HepG2 (cell line): ENCODE results near the gene UNC5B. TPM values are rescaled to one million over a fixed set of nuclear protein-coding genes. Genes with fewer than 3 reads are reported as not detected.

Source experiments
- CHCHD3 ChIP-seq: sonication (generic); formaldehyde crosslinking; IDR thresholded peaks from 2 replicates; pipeline ENCODE4 v1.8.0; 2022; ENCODE audit warnings: mild to moderate bottlenecking, missing genetic modification reagents, moderate library complexity
- CHD2 ChIP-seq: IDR thresholded peaks from 2 replicates; pipeline ENCODE4 v1.6.1; 2011; ENCODE audit warnings: low read depth, low read length, improper control_type of control experiment
- DDIT3 ChIP-seq: sonication (generic); formaldehyde crosslinking; IDR thresholded peaks from 2 replicates; pipeline ENCODE4 v1.4.0; 2020; ENCODE audit warnings: mild to moderate bottlenecking, missing genetic modification reagents
- HNRNPK ChIP-seq: fragments of 200-400 bp; formaldehyde crosslinking; IDR thresholded peaks from 2 replicates; pipeline ENCODE4 v1.6.1; 2018; ENCODE audit warnings: low read length, low read depth, moderate library complexity, mild to moderate bottlenecking; ENCODE audit not compliant: poor library complexity, severe bottlenecking
- IKZF5 ChIP-seq: IDR thresholded peaks from 2 replicates; pipeline ENCODE4 v1.6.1; 2018; ENCODE audit warnings: missing genetic modification reagents, mild to moderate bottlenecking, missing compliant biosample characterization
- MTA3 ChIP-seq: sonication (generic); formaldehyde crosslinking; IDR thresholded peaks from 2 replicates; pipeline ENCODE4 v1.4.0; 2020; ENCODE audit warnings: missing genetic modification reagents
- MXD3 ChIP-seq: IDR thresholded peaks from 2 replicates; pipeline ENCODE4 v1.6.1; 2016; ENCODE audit warnings: mild to moderate bottlenecking, missing biosample characterization, missing genetic modification reagents
- PLRG1 ChIP-seq: fragments of 450-650 bp; conservative IDR thresholded peaks from 2 replicates; pipeline ENCODE4 v1.6.1; 2016
- POLR2G ChIP-seq: fragments of 200-400 bp; formaldehyde crosslinking; IDR thresholded peaks from 2 replicates; pipeline ENCODE4 v1.6.1; 2018; ENCODE audit warnings: mild to moderate bottlenecking, low read depth, low read length, moderate library complexity
- PTBP1 ChIP-seq: fragments of 200-400 bp; formaldehyde crosslinking; IDR thresholded peaks from 2 replicates; pipeline ENCODE4 v1.6.1; 2018; ENCODE audit warnings: low read length, low read depth; ENCODE audit not compliant: poor library complexity, severe bottlenecking
- RFX5 ChIP-seq: IDR thresholded peaks from 2 replicates; pipeline ENCODE4 v1.6.1; 2011; ENCODE audit warnings: low read depth, low read length, improper control_type of control experiment
- SMAD9 ChIP-seq: sonication (generic); formaldehyde crosslinking; IDR thresholded peaks from 2 replicates; pipeline ENCODE4 v1.5.1; 2020; ENCODE audit warnings: mild to moderate bottlenecking, missing genetic modification reagents
- SP140L ChIP-seq: sonication (generic); formaldehyde crosslinking; IDR thresholded peaks from 2 replicates; pipeline ENCODE4 v1.4.0; 2020; ENCODE audit warnings: missing genetic modification reagents, borderline replicate concordance
- ZBTB1 ChIP-seq: sonication (generic); formaldehyde crosslinking; IDR thresholded peaks from 2 replicates; pipeline ENCODE4 v1.4.0; 2020; ENCODE audit warnings: missing genetic modification reagents, borderline replicate concordance
- ZNF296 ChIP-seq: sonication (generic); formaldehyde crosslinking; conservative IDR thresholded peaks from 2 replicates; pipeline ENCODE4 v1.5.0; 2020; ENCODE audit warnings: mild to moderate bottlenecking, missing genetic modification reagents
- ZNF343 ChIP-seq: sonication (generic); formaldehyde crosslinking; IDR thresholded peaks from 2 replicates; pipeline ENCODE4 v1.4.0; 2020; ENCODE audit warnings: mild to moderate bottlenecking, missing genetic modification reagents
- ZNF709 ChIP-seq: sonication (generic); formaldehyde crosslinking; IDR thresholded peaks from 2 replicates; pipeline ENCODE4 v1.5.0; 2020; ENCODE audit warnings: mild to moderate bottlenecking, missing genetic modification reagents
- ZNF737 ChIP-seq: sonication (generic); formaldehyde crosslinking; IDR thresholded peaks from 2 replicates; pipeline ENCODE4 v1.5.0; 2020; ENCODE audit warnings: missing genetic modification reagents, mild to moderate bottlenecking, borderline replicate concordance
- ZNF781 ChIP-seq: sonication (generic); formaldehyde crosslinking; IDR thresholded peaks from 2 replicates; pipeline ENCODE4 v1.5.1; 2020; ENCODE audit warnings: borderline replicate concordance, mild to moderate bottlenecking, missing genetic modification reagents; ENCODE audit errors: not compliant biosample characterization
- ZSCAN22 ChIP-seq: sonication (generic); formaldehyde crosslinking; IDR thresholded peaks from 2 replicates; pipeline ENCODE4 v1.4.0; 2020; ENCODE audit warnings: mild to moderate bottlenecking, missing genetic modification reagents
- polyA plus RNA-seq, 8 experiments: library from polyadenylated mRNA; depleted of rRNA in 3 of 8; stranded (reverse) in 7 of 8; unstranded in 1 of 8; fragments of >200 nt; fragmentation: Illumina TruSeq in 4 of 8; extraction: Trizol in 4 of 8; gene quantifications; 2 replicates each; pipeline versions ENCODE4 v1.2.1 to v1.2.3, GENCODE V29; 2011 to 2016; ENCODE audit warnings: low read depth in 4 of 8, missing spikeins in 1 of 8, mixed read lengths in 1 of 8; ENCODE audit not compliant: insufficient read depth in 1 of 8
- total RNA-seq, 5 experiments: library from RNA; depleted of rRNA; stranded (reverse); fragments of >200 nt; fragmentation: Illumina TruSeq; extraction: Trizol; gene quantifications; 2 replicates each; pipeline ENCODE4 v1.2.3, GENCODE V29; 2016; ENCODE audit warnings: low read depth in 1 of 5
- TF ChIP-seq, protein P1 (sequence below): sonication (generic); formaldehyde crosslinking; IDR thresholded peaks from 2 replicates; pipeline ENCODE4 v1.8.0; 2022; ENCODE audit warnings: mild to moderate bottlenecking, missing genetic modification reagents, moderate library complexity
- TF ChIP-seq, protein P2 (sequence below): sonication (generic); formaldehyde crosslinking; IDR thresholded peaks from 2 replicates; pipeline ENCODE4 v1.8.0; 2022; ENCODE audit warnings: missing genetic modification reagents, mild to moderate bottlenecking, borderline replicate concordance
- TF ChIP-seq, protein P3 (sequence below): sonication (generic); formaldehyde crosslinking; IDR thresholded peaks from 2 replicates; pipeline ENCODE4 v1.8.1; 2023; ENCODE audit warnings: mild to moderate bottlenecking, inconsistent platforms, moderate library complexity, missing genetic modification reagents, borderline replicate concordance
- TF ChIP-seq, protein P4 (sequence below): sonication (generic); formaldehyde crosslinking; IDR thresholded peaks from 2 replicates; pipeline ENCODE4 v1.5.0; 2020; ENCODE audit warnings: missing genetic modification reagents

Gene UNC5B
- total and polyA plus RNA-seq, 2 of the 13 experiments (the other 11 are each of a cell fraction or from before 2014, with no cell fraction given), result 0.07 TPM

- TF ChIP-seq RFX5 (no peak), POLR2G (peak; percentile 72), SP140L (CRISPR knock-in tag) (no peak), MXD3 (CRISPR knock-in tag) (no peak), ZNF737 (CRISPR knock-in tag) (no peak), PTBP1 (no peak), ZSCAN22 (CRISPR knock-in tag) (peak; percentile 41; the same call in 1 of the 2 replicates), ZNF709 (CRISPR knock-in tag) (no peak; the same call in 1 of the 2 replicates), ZBTB1 (CRISPR knock-in tag) (no peak), ZNF781 (CRISPR knock-in tag) (no peak), ZNF296 (CRISPR knock-in tag) (no peak), SMAD9 (CRISPR knock-in tag) (no peak), IKZF5 (peak; percentile 62; the same call in 1 of the 2 replicates), DDIT3 (no peak), PLRG1 (no peak), ZNF343 (CRISPR knock-in tag) (peak; percentile 85; the same call in 1 of the 2 replicates), HNRNPK (no peak), CHCHD3 (CRISPR knock-in tag) (peak; percentile 34; the same call in 1 of the 2 replicates), MTA3 (CRISPR knock-in tag) (no peak), CHD2 (no peak)
- TF ChIP-seq, protein P1, sequence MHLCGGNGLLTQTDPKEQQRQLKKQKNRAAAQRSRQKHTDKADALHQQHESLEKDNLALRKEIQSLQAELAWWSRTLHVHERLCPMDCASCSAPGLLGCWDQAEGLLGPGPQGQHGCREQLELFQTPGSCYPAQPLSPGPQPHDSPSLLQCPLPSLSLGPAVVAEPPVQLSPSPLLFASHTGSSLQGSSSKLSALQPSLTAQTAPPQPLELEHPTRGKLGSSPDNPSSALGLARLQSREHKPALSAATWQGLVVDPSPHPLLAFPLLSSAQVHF (CRISPR knock-in tag), result no peak
- TF ChIP-seq, protein P2, sequence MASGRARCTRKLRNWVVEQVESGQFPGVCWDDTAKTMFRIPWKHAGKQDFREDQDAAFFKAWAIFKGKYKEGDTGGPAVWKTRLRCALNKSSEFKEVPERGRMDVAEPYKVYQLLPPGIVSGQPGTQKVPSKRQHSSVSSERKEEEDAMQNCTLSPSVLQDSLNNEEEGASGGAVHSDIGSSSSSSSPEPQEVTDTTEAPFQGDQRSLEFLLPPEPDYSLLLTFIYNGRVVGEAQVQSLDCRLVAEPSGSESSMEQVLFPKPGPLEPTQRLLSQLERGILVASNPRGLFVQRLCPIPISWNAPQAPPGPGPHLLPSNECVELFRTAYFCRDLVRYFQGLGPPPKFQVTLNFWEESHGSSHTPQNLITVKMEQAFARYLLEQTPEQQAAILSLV (CRISPR knock-in tag), result no peak
- TF ChIP-seq, protein P3, sequence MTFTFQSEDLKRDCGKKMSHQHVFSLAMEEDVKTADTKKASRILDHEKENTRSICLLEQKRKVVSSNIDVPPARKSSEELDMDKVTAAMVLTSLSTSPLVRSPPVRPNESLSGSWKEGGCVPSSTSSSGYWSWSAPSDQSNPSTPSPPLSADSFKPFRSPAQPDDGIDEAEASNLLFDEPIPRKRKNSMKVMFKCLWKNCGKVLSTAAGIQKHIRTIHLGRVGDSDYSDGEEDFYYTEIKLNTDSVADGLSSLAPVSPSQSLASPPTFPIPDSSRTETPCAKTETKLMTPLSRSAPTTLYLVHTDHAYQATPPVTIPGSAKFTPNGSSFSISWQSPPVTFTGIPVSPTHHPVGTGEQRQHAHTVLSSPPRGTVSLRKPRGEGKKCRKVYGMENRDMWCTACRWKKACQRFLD (CRISPR knock-in tag), result 0 out of 2 replicates have a peak, but pooled peaks have one; percentile 40
- TF ChIP-seq, protein P4, sequence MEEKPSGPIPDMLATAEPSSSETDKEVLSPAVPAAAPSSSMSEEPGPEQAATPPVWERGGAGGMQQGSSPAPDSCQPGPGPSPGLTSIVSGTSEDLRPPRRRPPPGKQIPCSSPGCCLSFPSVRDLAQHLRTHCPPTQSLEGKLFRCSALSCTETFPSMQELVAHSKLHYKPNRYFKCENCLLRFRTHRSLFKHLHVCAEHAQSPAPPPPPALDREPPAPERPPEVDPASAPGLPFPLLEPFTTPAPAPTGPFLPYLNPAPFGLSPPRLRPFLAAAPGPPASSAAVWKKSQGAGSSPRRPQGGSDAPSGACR (CRISPR knock-in tag), result no peak
Observed at GRCh38 chr10:71347587-71348395, 135.4 kb downstream of the UNC5B start (continued).
